ENCODE measurements around the gene GAL3ST1. TPM values are rescaled to one million over a fixed set of nuclear protein-coding genes. Genes with fewer than 3 reads are reported as not detected.

Gene GAL3ST1
- polyA plus RNA-seq, 1 experiment = 0.06 TPM

DNA sequence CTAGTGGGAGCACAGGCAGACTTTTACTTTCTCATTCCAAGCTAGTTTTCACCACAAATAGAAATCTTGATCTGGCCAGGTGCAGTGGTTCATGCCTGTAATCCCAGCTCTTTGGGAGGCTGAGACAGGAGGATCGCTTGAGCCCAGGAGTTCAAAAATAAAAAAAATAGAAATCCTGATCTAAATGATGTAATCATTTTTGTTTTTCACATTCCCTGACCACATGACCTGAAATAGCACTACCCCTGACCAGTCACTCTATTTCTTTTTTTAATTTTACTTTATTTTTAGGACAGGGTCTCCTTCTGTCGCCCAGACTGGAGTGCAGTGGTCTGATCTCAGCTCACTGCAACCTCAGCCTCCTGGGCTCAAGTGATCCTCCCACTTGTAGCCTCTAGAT, 30.3 kb upstream of the GAL3ST1 start:
- ChIA-PET CTCF (interaction anchor here (0.9 kb wide), 1 partner anchor 151 kb away, joined by 3 read pairs; no protein-coding TSS in a partner anchor), POLR2A (no interaction called here)
- TF ChIP-seq, protein P1, sequence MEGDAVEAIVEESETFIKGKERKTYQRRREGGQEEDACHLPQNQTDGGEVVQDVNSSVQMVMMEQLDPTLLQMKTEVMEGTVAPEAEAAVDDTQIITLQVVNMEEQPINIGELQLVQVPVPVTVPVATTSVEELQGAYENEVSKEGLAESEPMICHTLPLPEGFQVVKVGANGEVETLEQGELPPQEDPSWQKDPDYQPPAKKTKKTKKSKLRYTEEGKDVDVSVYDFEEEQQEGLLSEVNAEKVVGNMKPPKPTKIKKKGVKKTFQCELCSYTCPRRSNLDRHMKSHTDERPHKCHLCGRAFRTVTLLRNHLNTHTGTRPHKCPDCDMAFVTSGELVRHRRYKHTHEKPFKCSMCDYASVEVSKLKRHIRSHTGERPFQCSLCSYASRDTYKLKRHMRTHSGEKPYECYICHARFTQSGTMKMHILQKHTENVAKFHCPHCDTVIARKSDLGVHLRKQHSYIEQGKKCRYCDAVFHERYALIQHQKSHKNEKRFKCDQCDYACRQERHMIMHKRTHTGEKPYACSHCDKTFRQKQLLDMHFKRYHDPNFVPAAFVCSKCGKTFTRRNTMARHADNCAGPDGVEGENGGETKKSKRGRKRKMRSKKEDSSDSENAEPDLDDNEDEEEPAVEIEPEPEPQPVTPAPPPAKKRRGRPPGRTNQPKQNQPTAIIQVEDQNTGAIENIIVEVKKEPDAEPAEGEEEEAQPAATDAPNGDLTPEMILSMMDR (IDR thresholded peaks at IDR 0.05; ENCODE audit: low read depth, low read length) = no peak
- H3K27ac ChIP-seq (ENCODE audit: low read depth, low read length) = no peak overlapping the region
- H3K9me3 ChIP-seq (ENCODE audit: control insufficient read depth, insufficient read depth, low read length) = no peaks in the 10 kb centered on the region
- DNase-seq (ENCODE audit: low read depth, low spot score) = no peak
- H3K4me3 ChIP-seq (ENCODE audit: low read depth, low read length) = no peak overlapping the region
- peaks cover 4% of the 10 kb centered on the region for H3K27me3 ChIP-seq (ENCODE audit: control insufficient read depth, insufficient read depth, low read length)

GRCh38 chr22:30603801-30604200, 29.3 kb upstream of the GAL3ST1 start:
- DNase-seq (ENCODE audit: low read depth, low spot score) = no peak
- CTCF ChIA-PET = interaction anchor here (0.6 to 1.0 kb wide), 2 partner anchors 15 to 30 kb away, joined by 3 read pairs; no protein-coding TSS in a partner anchor

DNA sequence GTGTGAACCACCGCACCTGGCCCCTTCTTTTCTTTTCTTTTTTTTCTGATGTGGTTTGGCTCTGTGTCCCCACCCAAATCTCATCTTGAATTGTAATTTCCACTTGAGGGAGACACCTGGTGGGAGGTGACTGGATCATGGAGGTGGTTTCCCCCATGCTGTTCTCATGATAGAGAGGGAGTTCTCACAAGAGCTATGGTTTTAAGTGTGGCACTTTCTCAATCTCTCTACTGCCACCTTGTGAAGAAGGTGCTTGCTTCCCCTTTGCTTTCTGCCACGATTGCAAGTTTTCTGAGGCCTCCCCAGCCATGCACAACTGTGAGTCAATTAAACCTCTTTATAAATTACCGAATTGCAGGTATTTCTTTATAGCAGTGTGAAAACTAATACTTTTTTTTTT, 27.6 kb upstream of the GAL3ST1 start:
- ChIA-PET CTCF (interaction anchor here (0.6 to 1.4 kb wide), 4 partner anchors 13 to 178 kb away, joined by 3 to 4 read pairs (median 4); no protein-coding TSS in a partner anchor), POLR2A (interaction anchor here (0.7 kb wide), 1 partner anchor 177 kb away, joined by 3 read pairs; no protein-coding TSS in a partner anchor)
- H3K4me3 ChIP-seq (ENCODE audit: low read depth, low read length) = no peak overlapping the region
- H3K27ac ChIP-seq (ENCODE audit: low read depth, low read length) = no peak overlapping the region
- H3K9me3 ChIP-seq (ENCODE audit: control insufficient read depth, insufficient read depth, low read length) = no peaks in the 10 kb centered on the region
- TF ChIP-seq, protein P1 (IDR thresholded peaks at IDR 0.05; ENCODE audit: low read depth, low read length) = peak; percentile 55
- H3K27me3 ChIP-seq (ENCODE audit: control insufficient read depth, insufficient read depth, low read length) = peaks cover 4% of the 10 kb centered on the region
- DNase-seq (ENCODE audit: low read depth, low spot score) = no peak

More at GRCh38 chr22:30603801-30604200, 29.3 kb upstream of the GAL3ST1 start:
- H3K27ac ChIP-seq (ENCODE audit: low read depth, low read length) = no peak overlapping the region
- no peak overlapping the region for H3K4me3 ChIP-seq (ENCODE audit: low read depth, low read length)
- peaks cover 4% of the 10 kb centered on the region for H3K27me3 ChIP-seq (ENCODE audit: control insufficient read depth, insufficient read depth, low read length)
- POLR2A ChIA-PET = no interaction called here
- H3K9me3 ChIP-seq (ENCODE audit: control insufficient read depth, insufficient read depth, low read length) = no peaks in the 10 kb centered on the region
- TF ChIP-seq, protein P1 (IDR thresholded peaks at IDR 0.05; ENCODE audit: low read depth, low read length) = no peak

GRCh38 chr22:30601464-30601863, 27.0 kb upstream of the GAL3ST1 start:
- H3K27me3 ChIP-seq (ENCODE audit: control insufficient read depth, insufficient read depth, low read length) = peaks cover 4% of the 10 kb centered on the region
- no peak overlapping the region for H3K4me3 ChIP-seq (ENCODE audit: low read depth, low read length)
- DNase-seq (ENCODE audit: low read depth, low spot score) = no peak
- TF ChIP-seq, protein P1 (IDR thresholded peaks at IDR 0.05; ENCODE audit: low read depth, low read length) = no peak
- H3K9me3 ChIP-seq (ENCODE audit: control insufficient read depth, insufficient read depth, low read length) = no peaks in the 10 kb centered on the region; the same call in 1 of the 2 replicates
- ChIA-PET CTCF (interaction anchor here (0.6 to 1.4 kb wide), 4 partner anchors 12 to 177 kb away, joined by 3 to 4 read pairs (median 4); no protein-coding TSS in a partner anchor), POLR2A (interaction anchor here (0.7 kb wide), 1 partner anchor 176 kb away, joined by 3 read pairs; no protein-coding TSS in a partner anchor)
- H3K27ac ChIP-seq (ENCODE audit: low read depth, low read length) = no peak overlapping the region

DNA sequence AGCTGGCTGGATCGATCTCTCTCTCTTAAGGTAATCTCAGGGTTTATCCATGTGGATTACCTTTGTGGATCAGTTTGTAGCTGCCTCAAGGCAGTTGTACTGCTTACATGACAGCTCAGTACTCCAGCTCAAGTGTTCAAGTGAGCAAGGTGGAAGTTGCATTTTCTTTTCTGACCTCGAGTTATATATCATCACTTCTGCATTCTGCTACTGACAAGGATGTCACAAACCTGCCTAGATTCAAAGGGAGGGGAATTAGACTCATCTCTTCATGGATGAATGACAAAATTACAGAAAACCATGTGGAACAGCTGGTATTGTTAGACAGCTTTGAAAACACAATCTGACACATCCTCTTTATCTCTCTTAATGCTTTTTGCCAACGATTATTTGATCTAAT, 26.5 kb upstream of the GAL3ST1 start:
- Histone ChIP-seq H3K9me3 (ENCODE audit: control insufficient read depth, insufficient read depth, low read length) (no peaks in the 10 kb centered on the region; the same call in 1 of the 2 replicates), H3K27ac (ENCODE audit: low read depth, low read length) (no peak overlapping the region), H3K27me3 (ENCODE audit: control insufficient read depth, insufficient read depth, low read length) (peaks cover 4% of the 10 kb centered on the region), H3K4me3 (ENCODE audit: low read depth, low read length) (no peak overlapping the region)
- no peak for DNase-seq (ENCODE audit: low read depth, low spot score)
- POLR2A ChIA-PET = no interaction called here
- TF ChIP-seq, protein P1 (IDR thresholded peaks at IDR 0.05; ENCODE audit: low read depth, low read length) = no peak
- CTCF ChIA-PET = no interaction called here

All from AG04450 (cell line).